HL-60 (cell line): ENCODE measurements around the gene DIS3L.

Experiments
- CTCF ChIP-seq: IDR thresholded peaks from one replicate; pipeline ENCODE4 v1.5.1; 2011; ENCODE audit warnings: low read length, control low read depth, inconsistent platforms; ENCODE audit not compliant: insufficient read depth
- POLR2AphosphoS5 ChIP-seq: IDR thresholded peaks from 2 replicates; pipeline ENCODE4 v1.6.1; 2012; ENCODE audit warnings: low read depth
- SPI1 ChIP-seq: IDR thresholded peaks from 2 replicates; pipeline ENCODE4 v1.6.1; 2012; ENCODE audit warnings: low read depth, mild to moderate bottlenecking, borderline replicate concordance

DNA sequence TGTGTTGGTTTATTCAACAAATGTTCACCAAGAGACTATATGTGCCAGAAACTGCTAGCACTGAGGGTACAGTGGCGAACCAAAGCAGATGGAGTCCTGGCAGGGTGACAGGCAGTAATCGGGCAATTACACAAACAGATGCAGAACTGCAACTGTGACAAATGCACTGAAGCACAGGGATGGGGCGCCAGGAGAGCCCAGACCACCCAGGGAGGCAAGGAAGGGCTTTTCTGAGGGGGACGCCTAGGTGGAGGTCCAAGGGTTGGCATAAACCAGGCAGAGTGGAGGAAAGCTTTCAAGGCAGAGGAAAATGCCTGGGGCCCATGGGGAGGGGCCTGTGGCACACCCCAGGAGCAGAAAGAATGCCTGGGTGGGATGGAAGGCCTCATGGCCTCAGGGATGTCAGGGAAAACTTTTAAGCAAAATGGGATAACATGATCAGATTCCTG lies 5.5 kb downstream of the DIS3L start:
- no peak for TF ChIP-seq POLR2AphosphoS5
- no peak for TF ChIP-seq CTCF
- no peak for TF ChIP-seq SPI1
